Kidney tubule cell (primary cell): Measurements from ENCODE around the gene SUMF1.

Source experiments
- DNase-seq: peaks from one replicate; pipeline ENCODE4 v3.0.0-alpha.2; 2018; ENCODE audit warnings: low spot score

Gene SUMF1

GRCh38 chr3:4466741-4467521 is at the start of gene SUMF1:
SUMF1 (minus strand) TSS chr3:4467269; CDS start chr3:4467245, 24 bp downstream.
- peak; percentile 84 for DNase-seq

- peak; percentile 23 for DNase-seq
Observed at GRCh38 chr3:4515916-4516579, 49.0 kb upstream of the SUMF1 start.

GRCh38 chr3:4514916-4515315 is 47.8 kb upstream of the SUMF1 start:
- no peak for DNase-seq

GRCh38 chr3:4514321-4514720 is 47.3 kb upstream of the SUMF1 start:
- peak; percentile 12 for DNase-seq

- no peak for DNase-seq
Observed at GRCh38 chr3:4512895-4513616, 46.0 kb upstream of the SUMF1 start.

- DNase-seq = no peak
Observed at GRCh38 chr3:4511491-4512262, 44.6 kb upstream of the SUMF1 start.

GRCh38 chr3:4509983-4510755 is 43.1 kb upstream of the SUMF1 start:
- DNase-seq = no peak

- no peak for DNase-seq
Observed at GRCh38 chr3:4509043-4509442, 42.0 kb upstream of the SUMF1 start.

- DNase-seq = no peak
Observed at GRCh38 chr3:4508048-4508981, 41.2 kb upstream of the SUMF1 start.

GRCh38 chr3:4507024-4507596 is 40.0 kb upstream of the SUMF1 start:
- no peak for DNase-seq

- no peak for DNase-seq
Observed at GRCh38 chr3:4506559-4507023, 39.5 kb upstream of the SUMF1 start.

GRCh38 chr3:4505688-4506558 is 38.9 kb upstream of the SUMF1 start:
- DNase-seq = no peak

- DNase-seq = peak; percentile 25
Observed at GRCh38 chr3:4504340-4505261, 37.5 kb upstream of the SUMF1 start.

GRCh38 chr3:4503050-4503449 is 36.0 kb upstream of the SUMF1 start:
- no peak for DNase-seq

GRCh38 chr3:4501927-4502326 is 34.9 kb upstream of the SUMF1 start:
- DNase-seq = no peak

GRCh38 chr3:4501437-4501836 is 34.4 kb upstream of the SUMF1 start:
- DNase-seq = no peak

GRCh38 chr3:4498446-4498845 is 31.4 kb upstream of the SUMF1 start:
- no peak for DNase-seq
